Left lung (tissue), 10 donors: ENCODE data around the gene PSMB9. TPM values are rescaled to one million over a fixed set of nuclear protein-coding genes. Genes with fewer than 3 reads are reported as not detected.

Source experiments
- ATAC-seq: fragments of 200-7000 bp; cut with Tn5 transposase; one replicate; pipeline ENCODE4 v1.9.1; 2020; ENCODE audit warnings: moderate library complexity
- DNase-seq, 4 donors: peaks; one replicate each; pipeline ENCODE4 v3.0.0-alpha.2; 2013 to 2020
- H3K27ac ChIP-seq, 2 donors: fragments of 200-600 bp; sonication (generic) in 1 of 2; one replicate each; pipeline versions ENCODE4 v1.5.0 to v1.8.0; 2020 to 2021
- H3K27me3 ChIP-seq, 2 donors: fragments of 200-600 bp; sonication (generic) in 1 of 2; one replicate each; pipeline versions ENCODE4 v1.5.0 to v1.8.0; 2020 to 2021
- H3K36me3 ChIP-seq, 2 donors: fragments of 200-600 bp; sonication (generic) in 1 of 2; one replicate each; pipeline versions ENCODE4 v1.5.0 to v1.8.0; 2020 to 2021
- H3K4me1 ChIP-seq, 2 donors: fragments of 200-600 bp; one replicate each; pipeline ENCODE4 v1.8.0; 2021
- H3K4me3 ChIP-seq, 2 donors: fragments of 200-600 bp; sonication (generic) in 1 of 2; one replicate each; pipeline versions ENCODE4 v1.5.0 to v1.8.0; 2020 to 2021; ENCODE audit warnings: mild to moderate bottlenecking in 1 of 2
- H3K9me3 ChIP-seq, 2 donors: fragments of 200-600 bp; sonication (generic) in 1 of 2; one replicate each; pipeline versions ENCODE4 v1.5.0 to v1.8.0; 2020 to 2021
- intact Hi-C, 2 donors: fragments of 100-400 bp; cut with DNase I; formaldehyde crosslinking; loops; one replicate each; pipeline versions ENCODE4 v1.11.2 to v1.14.2; 2022
- polyA plus RNA-seq, 6 donors: library from polyadenylated mRNA; unstranded; fragments of 120-200 nt; gene quantifications; one replicate each; pipeline ENCODE4 v1.2.1, GENCODE V29; 2013; ENCODE audit not compliant: insufficient read length in 6 of 6
- total RNA-seq, 2 donors: library from RNA; stranded (reverse); fragmentation: NEBNext Ultra II Directional; extraction: Animal tissue kit (Norgen Biotek cat#: 25700); gene quantifications; one replicate each; pipeline ENCODE4 v1.2.1, GENCODE V29; 2021
- TF ChIP-seq, protein P1 (sequence below), 2 donors: fragments of 200-600 bp; sonication (generic) in 1 of 2; IDR thresholded peaks; one replicate each; pipeline versions ENCODE4 v1.5.0 to v1.8.0; 2021; ENCODE audit warnings: antibody characterized with exemption in 2 of 2
- donor health status: DM: no; HTN: yes; CAD: no.
- donor health status: DM: no; HTN: no; CAD: no.

The PSMB9 gene
- total and polyA plus RNA-seq, 8 donors: 12.9 to 67.9 (median 15.9) TPM

DNA sequence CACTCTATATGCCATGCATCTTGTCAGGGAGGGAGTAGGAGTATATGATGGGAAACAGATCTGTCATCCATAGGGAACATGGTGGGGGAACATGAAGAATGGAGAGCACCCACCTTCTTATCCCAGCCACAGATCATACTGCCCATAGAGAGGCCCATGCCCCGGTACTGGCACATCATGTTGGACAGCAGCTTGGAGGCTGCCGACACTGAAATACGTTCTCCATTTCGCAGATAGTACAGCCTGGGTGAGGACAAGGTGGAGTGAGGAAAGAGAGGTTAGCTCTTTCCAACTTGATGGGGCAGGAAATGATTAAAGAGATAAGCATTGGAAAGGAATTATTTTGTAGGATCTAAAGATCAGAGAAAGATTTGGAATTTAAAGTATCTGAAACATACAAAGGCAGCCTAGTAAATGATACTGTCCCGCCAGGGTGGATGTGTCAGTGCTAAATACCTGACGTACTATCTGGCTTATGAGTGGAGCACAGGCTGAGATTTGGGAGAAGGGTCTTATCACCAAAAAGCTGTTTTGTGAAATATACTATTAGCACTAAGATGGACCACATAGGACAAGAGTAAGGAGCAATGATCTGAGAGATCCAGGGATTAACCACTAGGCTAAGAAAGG is 11.9 kb upstream of the PSMB9 start:
- Histone ChIP-seq H3K9me3 (no peaks in the 10 kb centered on the region), H3K36me3 (peaks cover 4 to 51% of the 10 kb centered on the region in 2 donors), H3K27ac (peak overlapping the region in 1 of 2 donors; percentile 98), H3K4me3 (peak overlapping the region in 1 of 2 donors; percentile 96), H3K27me3 (no peaks in the 10 kb centered on the region), H3K4me1 (peaks cover 30 to 79% of the 10 kb centered on the region in 2 donors)
- intact Hi-C loops: no loop called here
- no peak for ATAC-seq
- TF ChIP-seq, protein P1, sequence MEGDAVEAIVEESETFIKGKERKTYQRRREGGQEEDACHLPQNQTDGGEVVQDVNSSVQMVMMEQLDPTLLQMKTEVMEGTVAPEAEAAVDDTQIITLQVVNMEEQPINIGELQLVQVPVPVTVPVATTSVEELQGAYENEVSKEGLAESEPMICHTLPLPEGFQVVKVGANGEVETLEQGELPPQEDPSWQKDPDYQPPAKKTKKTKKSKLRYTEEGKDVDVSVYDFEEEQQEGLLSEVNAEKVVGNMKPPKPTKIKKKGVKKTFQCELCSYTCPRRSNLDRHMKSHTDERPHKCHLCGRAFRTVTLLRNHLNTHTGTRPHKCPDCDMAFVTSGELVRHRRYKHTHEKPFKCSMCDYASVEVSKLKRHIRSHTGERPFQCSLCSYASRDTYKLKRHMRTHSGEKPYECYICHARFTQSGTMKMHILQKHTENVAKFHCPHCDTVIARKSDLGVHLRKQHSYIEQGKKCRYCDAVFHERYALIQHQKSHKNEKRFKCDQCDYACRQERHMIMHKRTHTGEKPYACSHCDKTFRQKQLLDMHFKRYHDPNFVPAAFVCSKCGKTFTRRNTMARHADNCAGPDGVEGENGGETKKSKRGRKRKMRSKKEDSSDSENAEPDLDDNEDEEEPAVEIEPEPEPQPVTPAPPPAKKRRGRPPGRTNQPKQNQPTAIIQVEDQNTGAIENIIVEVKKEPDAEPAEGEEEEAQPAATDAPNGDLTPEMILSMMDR (IDR thresholded peaks at IDR 0.05): no peak
- DNase-seq: no peak

DNA sequence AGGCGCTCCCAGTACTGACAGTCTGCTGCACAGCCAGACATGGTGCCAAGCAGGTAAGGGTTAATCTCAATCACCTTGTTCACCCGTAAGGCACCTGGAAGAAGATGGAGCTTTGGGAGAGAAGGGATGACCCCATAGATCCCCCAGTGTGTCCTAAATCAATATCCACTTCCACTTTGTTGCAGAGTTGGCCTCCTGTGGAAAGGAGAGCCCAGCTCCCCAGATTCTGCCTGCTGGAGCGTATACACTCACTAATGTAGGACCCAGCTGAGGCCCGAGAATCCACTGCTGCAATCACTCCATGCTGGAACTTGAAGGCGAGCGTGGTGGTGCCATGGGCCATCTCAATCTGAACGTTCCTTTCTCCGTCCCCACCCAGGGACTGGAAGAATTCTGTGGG is 11.3 kb upstream of the PSMB9 start:
- intact Hi-C loops: no loop called here
- Histone ChIP-seq H3K4me1 (peaks cover 24 to 79% of the 10 kb centered on the region in 2 donors), H3K9me3 (no peaks in the 10 kb centered on the region), H3K27me3 (no peaks in the 10 kb centered on the region), H3K4me3 (peak overlapping the region in 1 of 2 donors; percentile 96), H3K36me3 (peaks cover 4 to 57% of the 10 kb centered on the region in 2 donors), H3K27ac (peak overlapping the region in 1 of 2 donors; percentile 98)
- ATAC-seq: no peak
- TF ChIP-seq, protein P1 (IDR thresholded peaks at IDR 0.05): no peak
- no peak for DNase-seq

DNA sequence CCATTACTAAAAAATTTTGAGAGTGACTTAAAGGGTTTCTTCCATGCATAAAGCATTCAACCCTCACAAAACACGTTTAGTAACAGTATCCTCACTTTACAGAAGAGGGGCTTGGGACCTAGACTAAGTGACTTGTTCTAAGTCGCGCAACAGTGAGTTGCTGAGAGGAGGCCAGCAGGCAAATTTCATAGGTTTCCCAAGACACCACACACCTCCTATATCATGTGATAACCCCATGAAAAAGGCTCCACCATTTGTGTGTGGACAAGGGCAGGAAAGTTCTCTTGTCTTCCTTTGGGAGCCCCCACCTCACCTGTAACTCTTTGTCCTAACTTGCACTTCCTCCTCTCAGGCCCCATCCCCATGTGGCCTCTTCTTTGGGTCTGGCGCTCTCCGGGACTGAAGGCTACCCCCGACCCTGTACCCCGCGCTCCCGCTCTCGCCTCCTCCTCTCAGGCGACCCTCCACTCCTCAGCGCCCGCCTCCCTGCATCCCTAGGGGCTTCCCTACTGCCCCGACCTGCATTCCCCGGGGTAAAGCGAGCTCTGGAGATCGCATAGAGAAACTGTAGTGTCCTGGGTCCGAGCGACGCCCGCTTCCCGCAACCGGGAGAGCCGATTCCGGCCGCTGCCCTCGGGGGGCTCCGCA is 10.5 kb upstream of the PSMB9 start:
- Histone ChIP-seq H3K9me3 (no peaks in the 10 kb centered on the region), H3K27me3 (no peaks in the 10 kb centered on the region), H3K27ac (peak overlapping the region; percentile 97 to 98), H3K4me3 (peak overlapping the region; percentile 83 to 96), H3K4me1 (peaks cover 21 to 84% of the 10 kb centered on the region in 2 donors), H3K36me3 (peaks cover 4 to 64% of the 10 kb centered on the region in 2 donors)
- TF ChIP-seq, protein P1 (IDR thresholded peaks at IDR 0.05): no peak
- peak in 1 of 4 donors; percentile 88 for DNase-seq
- ATAC-seq: peak; percentile 0
- intact Hi-C loops: no loop called here

DNA sequence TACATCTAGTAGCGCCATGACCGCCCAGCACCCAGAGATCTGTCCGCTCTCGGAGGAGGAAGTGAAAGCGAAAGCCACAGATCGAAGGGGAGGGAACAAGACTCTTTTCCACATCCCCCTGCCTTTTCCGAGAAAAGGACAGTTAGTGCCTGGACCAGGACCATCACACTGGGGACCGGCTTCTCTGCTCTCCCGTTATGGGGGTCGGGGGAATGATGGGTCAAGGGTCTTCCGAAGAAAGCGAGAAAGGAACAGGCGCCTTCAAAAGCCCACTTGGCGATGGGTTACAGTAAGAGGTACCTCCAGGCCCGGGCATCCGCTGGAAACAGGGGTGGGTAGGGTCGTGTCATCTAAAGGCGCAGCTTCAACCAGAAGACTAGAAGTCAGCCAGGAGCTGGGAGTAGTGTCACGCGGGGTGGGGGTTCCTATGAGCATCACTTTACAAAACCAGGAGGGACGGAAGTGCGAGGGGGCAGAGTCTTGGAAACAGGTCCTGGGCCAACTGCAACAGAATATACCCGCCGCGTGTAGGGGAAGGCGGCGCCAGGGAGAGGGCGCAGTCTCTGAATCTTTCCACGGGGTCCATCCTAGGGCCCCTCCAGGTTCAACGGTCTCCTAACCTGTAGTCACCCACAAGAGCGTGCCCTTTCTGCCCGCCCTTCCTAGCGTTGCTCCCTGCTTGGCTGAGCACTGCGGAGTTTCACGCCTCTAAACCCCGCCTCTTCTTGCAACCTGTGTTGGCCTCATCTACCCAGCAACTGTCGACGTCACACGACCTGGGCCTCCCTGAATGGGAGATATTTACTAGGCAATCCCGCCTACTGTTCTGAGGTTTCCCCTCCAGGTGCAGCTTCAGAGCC is 9.8 kb upstream of the PSMB9 start, which contains the start of gene PSMB8:
Gene PSMB8 (minus strand): TSS at position 69 of the 860 bp plus-strand sequence. CDS start 51 bp downstream, at position 18.
- Histone ChIP-seq H3K27me3 (no peaks in the 10 kb centered on the region), H3K4me1 (peaks cover 18 to 85% of the 10 kb centered on the region in 2 donors), H3K4me3 (peak within 1 kb of the TSS; percentile 83 to 96), H3K36me3 (peaks cover 4 to 72% of the 10 kb centered on the region in 2 donors), H3K9me3 (no peaks in the 10 kb centered on the region), H3K27ac (peak within 1 kb of the TSS; percentile 97 to 98)
- TF ChIP-seq, protein P1 (IDR thresholded peaks at IDR 0.05): no peak
- ATAC-seq: peak; percentile 96
- peak; percentile 93 to 98 (median 96) for DNase-seq
- intact Hi-C loops: no loop called here
